ENCODE results near the gene RABL6.

GRCh38 chr9:136825295-136826187 is 17.8 kb downstream of the RABL6 start:
- TF ChIP-seq POLR2A (IDR thresholded peaks at IDR 0.05) (no peak), POLR2AphosphoS5 (IDR thresholded peaks at IDR 0.05) (no peak), CTCF (IDR thresholded peaks at IDR 0.05) (no peak), EP300 (IDR thresholded peaks at IDR 0.05) (no peak)
